Measurements from ENCODE around the gene STMN3.
"Not testable (repeated sequence)": the region's sequence is repeated elsewhere in the genome, so short reads cannot be mapped to it uniquely, and the experiment has no call there.

DNA sequence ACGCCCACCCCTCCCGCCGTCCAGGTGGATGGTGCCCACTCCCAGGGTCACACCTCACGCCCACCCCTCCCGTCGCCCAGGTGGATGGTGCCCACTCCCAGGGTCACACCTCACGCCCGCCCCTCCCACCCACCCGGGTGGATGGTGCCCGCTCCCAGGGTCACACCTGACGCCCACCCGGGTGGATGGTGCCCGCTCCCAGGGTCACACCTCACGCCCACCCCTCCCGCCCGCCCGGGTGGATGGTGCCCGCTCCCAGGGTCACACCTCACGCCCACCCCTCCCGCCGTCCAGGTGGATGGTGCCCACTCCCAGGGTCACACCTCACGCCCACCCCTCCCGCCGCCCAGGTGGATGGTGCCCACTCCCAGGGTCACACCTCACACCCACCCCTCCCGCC is 2.7 kb downstream of the STMN3 start:
- TF ChIP-seq, protein P1, sequence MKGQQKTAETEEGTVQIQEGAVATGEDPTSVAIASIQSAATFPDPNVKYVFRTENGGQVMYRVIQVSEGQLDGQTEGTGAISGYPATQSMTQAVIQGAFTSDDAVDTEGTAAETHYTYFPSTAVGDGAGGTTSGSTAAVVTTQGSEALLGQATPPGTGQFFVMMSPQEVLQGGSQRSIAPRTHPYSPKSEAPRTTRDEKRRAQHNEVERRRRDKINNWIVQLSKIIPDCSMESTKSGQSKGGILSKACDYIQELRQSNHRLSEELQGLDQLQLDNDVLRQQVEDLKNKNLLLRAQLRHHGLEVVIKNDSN (CRISPR knock-in tag; IDR thresholded peaks at IDR 0.05) = not testable (repeated sequence)
- TF ChIP-seq, protein P2, sequence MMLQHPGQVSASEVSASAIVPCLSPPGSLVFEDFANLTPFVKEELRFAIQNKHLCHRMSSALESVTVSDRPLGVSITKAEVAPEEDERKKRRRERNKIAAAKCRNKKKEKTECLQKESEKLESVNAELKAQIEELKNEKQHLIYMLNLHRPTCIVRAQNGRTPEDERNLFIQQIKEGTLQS (CRISPR knock-in tag; conservative IDR thresholded peaks at IDR 0.05) = not testable (repeated sequence)
- TF ChIP-seq, protein P3, sequence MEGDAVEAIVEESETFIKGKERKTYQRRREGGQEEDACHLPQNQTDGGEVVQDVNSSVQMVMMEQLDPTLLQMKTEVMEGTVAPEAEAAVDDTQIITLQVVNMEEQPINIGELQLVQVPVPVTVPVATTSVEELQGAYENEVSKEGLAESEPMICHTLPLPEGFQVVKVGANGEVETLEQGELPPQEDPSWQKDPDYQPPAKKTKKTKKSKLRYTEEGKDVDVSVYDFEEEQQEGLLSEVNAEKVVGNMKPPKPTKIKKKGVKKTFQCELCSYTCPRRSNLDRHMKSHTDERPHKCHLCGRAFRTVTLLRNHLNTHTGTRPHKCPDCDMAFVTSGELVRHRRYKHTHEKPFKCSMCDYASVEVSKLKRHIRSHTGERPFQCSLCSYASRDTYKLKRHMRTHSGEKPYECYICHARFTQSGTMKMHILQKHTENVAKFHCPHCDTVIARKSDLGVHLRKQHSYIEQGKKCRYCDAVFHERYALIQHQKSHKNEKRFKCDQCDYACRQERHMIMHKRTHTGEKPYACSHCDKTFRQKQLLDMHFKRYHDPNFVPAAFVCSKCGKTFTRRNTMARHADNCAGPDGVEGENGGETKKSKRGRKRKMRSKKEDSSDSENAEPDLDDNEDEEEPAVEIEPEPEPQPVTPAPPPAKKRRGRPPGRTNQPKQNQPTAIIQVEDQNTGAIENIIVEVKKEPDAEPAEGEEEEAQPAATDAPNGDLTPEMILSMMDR (IDR thresholded peaks at IDR 0.05) = not testable (repeated sequence)
- TF ChIP-seq CREB1 (CRISPR knock-in tag; IDR thresholded peaks at IDR 0.05); SMAD3 (CRISPR knock-in tag; IDR thresholded peaks at IDR 0.05; ENCODE audit: borderline replicate concordance); CBFB (CRISPR knock-in tag; IDR thresholded peaks at IDR 0.05; ENCODE audit: low read depth): not testable (repeated sequence)

All from WTC11 (cell line).